ENCODE results near the gene KCNH4.
"Not testable (repeated sequence)": the region's sequence is repeated elsewhere in the genome, so short reads cannot be mapped to it uniquely, and the experiment has no call there.

The KCNH4 gene

GRCh38 chr17:42178817-42179216 lies 2.1 kb downstream of the KCNH4 start:
- no peak for DNase-seq (ENCODE audit: low read depth, low spot score)

GRCh38 chr17:42177684-42178083 lies 3.3 kb downstream of the KCNH4 start:
- no peak for DNase-seq (ENCODE audit: low read depth, low spot score)

- DNase-seq (ENCODE audit: low read depth, low spot score) = no peak
Observed at GRCh38 chr17:42174126-42174783, 6.7 kb downstream of the KCNH4 start.

- DNase-seq (ENCODE audit: low read depth, low spot score) = no peak
Observed at GRCh38 chr17:42171831-42172230, 9.1 kb downstream of the KCNH4 start.

- no peak for DNase-seq (ENCODE audit: low read depth, low spot score)
Observed at GRCh38 chr17:42169351-42169750, 11.6 kb downstream of the KCNH4 start.

GRCh38 chr17:42167807-42168206 lies 13.1 kb downstream of the KCNH4 start:
- DNase-seq (ENCODE audit: low read depth, low spot score) = no peak

- DNase-seq (ENCODE audit: low read depth, low spot score) = no peak
Observed at GRCh38 chr17:42166196-42166763, 14.7 kb downstream of the KCNH4 start.

- no peak for DNase-seq (ENCODE audit: low read depth, low spot score)
Observed at GRCh38 chr17:42165751-42166150, 15.2 kb downstream of the KCNH4 start.

- DNase-seq (ENCODE audit: low read depth, low spot score) = no peak
Observed at GRCh38 chr17:42163696-42164407, 17.1 kb downstream of the KCNH4 start.

GRCh38 chr17:42163113-42163512 lies 17.8 kb downstream of the KCNH4 start:
- no peak for DNase-seq (ENCODE audit: low read depth, low spot score)

- DNase-seq (ENCODE audit: low read depth, low spot score) = no peak
Observed at GRCh38 chr17:42160531-42160910, 20.4 kb downstream of the KCNH4 start.

- no peak for DNase-seq (ENCODE audit: low read depth, low spot score)
Observed at GRCh38 chr17:42159796-42160530, 21.0 kb downstream of the KCNH4 start.

- no peak for DNase-seq (ENCODE audit: low read depth, low spot score)
Observed at GRCh38 chr17:42155614-42156045, 25.3 kb downstream of the KCNH4 start.

- DNase-seq (ENCODE audit: low read depth, low spot score) = no peak
Observed at GRCh38 chr17:42153919-42154742, 26.8 kb downstream of the KCNH4 start.

- no peak for DNase-seq (ENCODE audit: low read depth, low spot score)
Observed at GRCh38 chr17:42146911-42147607, 33.9 kb downstream of the KCNH4 start.

- DNase-seq (ENCODE audit: low read depth, low spot score) = not testable (repeated sequence)
Observed at GRCh38 chr17:42143138-42143537, 37.8 kb downstream of the KCNH4 start.

- DNase-seq (ENCODE audit: low read depth, low spot score) = no peak
Observed at GRCh38 chr17:42142371-42142896, 38.5 kb downstream of the KCNH4 start.

- no peak for DNase-seq (ENCODE audit: low read depth, low spot score)
Observed at GRCh38 chr17:42141382-42141781, 39.6 kb downstream of the KCNH4 start.

GRCh38 chr17:42140690-42141089 lies 40.3 kb downstream of the KCNH4 start:
- not testable (repeated sequence) for DNase-seq (ENCODE audit: low read depth, low spot score)

- DNase-seq (ENCODE audit: low read depth, low spot score) = no peak
Observed at GRCh38 chr17:42138749-42139492, 42.0 kb downstream of the KCNH4 start.
